Upper lobe of left lung (tissue), 6 donors: ENCODE data around the gene ERI2. TPM values are rescaled to one million over a fixed set of nuclear protein-coding genes. Genes with fewer than 3 reads are reported as not detected.

Source experiments
- ATAC-seq, 2 donors: fragments of 200-7000 bp; cut with Tn5 transposase; one replicate each; pipeline ENCODE4 v1.9.1; 2022; ENCODE audit warnings: mild to moderate bottlenecking in 2 of 2, moderate library complexity in 2 of 2; ENCODE audit not compliant: low FRiP score in 2 of 2
- DNase-seq, 2 donors: peaks; one replicate each; pipeline ENCODE4 v3.0.0-alpha.2; 2019 to 2020
- H3K27ac ChIP-seq, 4 donors: fragments of 200-600 bp; sonication (generic); one replicate each; pipeline ENCODE4 v1.5.1; 2016 to 2019
- H3K27me3 ChIP-seq, 4 donors: fragments of 200-600 bp; sonication (generic); one replicate each; pipeline ENCODE4 v1.5.1; 2017 to 2019
- H3K36me3 ChIP-seq, 4 donors: fragments of 200-600 bp; sonication (generic); one replicate each; pipeline ENCODE4 v1.5.1; 2016 to 2019
- H3K4me1 ChIP-seq, 4 donors: fragments of 200-600 bp; sonication (generic); one replicate each; pipeline ENCODE4 v1.5.1; 2018 to 2019
- H3K4me3 ChIP-seq, 4 donors: fragments of 200-600 bp; sonication (generic); one replicate each; pipeline ENCODE4 v1.5.1; 2017 to 2019; ENCODE audit warnings: mild to moderate bottlenecking in 2 of 4, moderate library complexity in 1 of 4
- H3K9me3 ChIP-seq, 4 donors: fragments of 200-600 bp; sonication (generic); one replicate each; pipeline ENCODE4 v1.5.1; 2018 to 2019
- EP300 ChIP-seq, 4 donors: sonication (generic); formaldehyde crosslinking; IDR thresholded peaks; one replicate each; pipeline ENCODE4 v1.5.1; 2017; ENCODE audit warnings: antibody characterized with exemption in 4 of 4, control low read depth in 2 of 4
- POLR2A ChIP-seq, 4 donors: fragments of 450-650 bp; IDR thresholded peaks; one replicate each; pipeline ENCODE4 v1.5.1; 2016 to 2017; ENCODE audit warnings: antibody characterized with exemption in 4 of 4, mild to moderate bottlenecking in 2 of 4
- POLR2AphosphoS5 ChIP-seq, 2 donors: sonication (generic); formaldehyde crosslinking; IDR thresholded peaks; one replicate each; pipeline ENCODE4 v1.5.1; 2017; ENCODE audit warnings: antibody characterized with exemption in 2 of 2
- WGBS, 2 donors: methylation state at CpG; one replicate each; pipeline ENCODE4 v1.1.5; 2017 to 2018; 5-methylcytosine and 5-hydroxymethylcytosine counted together
- total RNA-seq, 6 donors: library from RNA; depleted of rRNA in 4 of 6; stranded (reverse); fragments of >200 nt in 4 of 6; gene quantifications; one replicate each; pipeline versions ENCODE4 v1.1.0 to v1.2.1, GENCODE V29; 2016 to 2021
- TF ChIP-seq, protein P1 (sequence below), 6 experiments: fragments of 450-650 bp in 4 of 6; fragments of 200-600 bp in 2 of 6; sonication (generic) in 2 of 6; IDR thresholded peaks; one replicate each; pipeline ENCODE4 v1.5.1; 2016 to 2019; ENCODE audit warnings: antibody characterized with exemption in 6 of 6
- donor health status: DM: no; HTN: no; CAD: no; lungs with moderate emphysema.
- donor health status: DM: no; HTN: yes; CAD: no; lungs with severe emphysema.

Gene ERI2
- total RNA-seq, 6 donors from 2014 or later: 7.3 to 13.8 (median 11.6) TPM

DNA sequence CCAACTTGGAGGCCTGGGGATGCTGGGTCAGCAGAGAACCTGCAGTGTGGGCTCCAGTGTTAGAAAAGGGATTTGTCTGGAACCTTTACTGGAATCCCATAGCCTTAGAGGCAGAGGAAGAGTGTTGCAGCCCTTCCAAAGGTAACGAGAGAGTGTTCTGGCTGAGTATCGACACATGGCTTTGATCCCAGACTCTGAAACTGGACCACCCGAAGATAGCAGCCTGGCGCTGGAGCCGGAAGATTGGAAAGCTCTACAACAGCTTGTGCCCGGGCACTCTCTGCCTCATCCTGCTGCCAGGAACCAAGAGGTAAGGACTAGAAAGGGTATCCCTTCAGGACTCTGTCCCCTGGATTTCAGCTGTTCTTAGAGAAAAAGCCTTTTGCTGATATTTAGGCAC is 39.8 kb upstream of the ERI2 start:
- no peak overlapping the region for H3K27ac ChIP-seq
- TF ChIP-seq EP300 (IDR thresholded peaks at IDR 0.05) (no peak), POLR2AphosphoS5 (IDR thresholded peaks at IDR 0.05) (no peak), POLR2A (IDR thresholded peaks at IDR 0.05) (no peak)
- TF ChIP-seq, protein P1, sequence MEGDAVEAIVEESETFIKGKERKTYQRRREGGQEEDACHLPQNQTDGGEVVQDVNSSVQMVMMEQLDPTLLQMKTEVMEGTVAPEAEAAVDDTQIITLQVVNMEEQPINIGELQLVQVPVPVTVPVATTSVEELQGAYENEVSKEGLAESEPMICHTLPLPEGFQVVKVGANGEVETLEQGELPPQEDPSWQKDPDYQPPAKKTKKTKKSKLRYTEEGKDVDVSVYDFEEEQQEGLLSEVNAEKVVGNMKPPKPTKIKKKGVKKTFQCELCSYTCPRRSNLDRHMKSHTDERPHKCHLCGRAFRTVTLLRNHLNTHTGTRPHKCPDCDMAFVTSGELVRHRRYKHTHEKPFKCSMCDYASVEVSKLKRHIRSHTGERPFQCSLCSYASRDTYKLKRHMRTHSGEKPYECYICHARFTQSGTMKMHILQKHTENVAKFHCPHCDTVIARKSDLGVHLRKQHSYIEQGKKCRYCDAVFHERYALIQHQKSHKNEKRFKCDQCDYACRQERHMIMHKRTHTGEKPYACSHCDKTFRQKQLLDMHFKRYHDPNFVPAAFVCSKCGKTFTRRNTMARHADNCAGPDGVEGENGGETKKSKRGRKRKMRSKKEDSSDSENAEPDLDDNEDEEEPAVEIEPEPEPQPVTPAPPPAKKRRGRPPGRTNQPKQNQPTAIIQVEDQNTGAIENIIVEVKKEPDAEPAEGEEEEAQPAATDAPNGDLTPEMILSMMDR (IDR thresholded peaks at IDR 0.05): no peak
- H3K9me3 ChIP-seq: no peaks in the 10 kb centered on the region
- H3K4me3 ChIP-seq: no peak overlapping the region
- H3K36me3 ChIP-seq: no peaks in the 10 kb centered on the region
- DNase-seq: no peak
- H3K4me1 ChIP-seq: peaks cover 11 to 22% (median 17%) of the 10 kb centered on the region in 4 donors
- no peak for ATAC-seq
- no peaks in the 10 kb centered on the region for H3K27me3 ChIP-seq
- WGBS, 2 donors: 77 to 94% methylated on average over 6 of the region's 6 CpGs

DNA sequence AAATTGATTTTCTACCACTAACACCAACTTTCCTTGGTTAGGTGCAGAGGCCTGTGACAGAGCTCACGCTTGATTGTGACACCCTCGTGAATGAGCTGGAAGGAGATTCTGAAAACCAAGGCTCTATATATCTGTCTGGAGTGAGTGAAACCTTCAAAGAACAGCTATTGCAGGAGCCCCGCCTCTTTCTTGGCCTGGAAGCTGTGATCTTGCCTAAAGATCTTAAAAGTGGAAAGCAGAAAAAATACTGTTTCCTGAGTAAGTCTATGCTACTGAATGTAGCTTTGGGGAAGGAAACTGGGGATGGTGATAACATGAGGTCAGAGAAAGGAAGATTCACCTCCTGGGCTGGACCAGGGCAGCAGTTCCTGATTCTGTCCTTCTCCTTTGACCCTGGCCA is 38.3 kb upstream of the ERI2 start:
- no peaks in the 10 kb centered on the region for H3K36me3 ChIP-seq
- no peak for TF ChIP-seq EP300 (IDR thresholded peaks at IDR 0.05)
- TF ChIP-seq, protein P1 (IDR thresholded peaks at IDR 0.05): no peak
- TF ChIP-seq POLR2A (IDR thresholded peaks at IDR 0.05): no peak
- TF ChIP-seq POLR2AphosphoS5 (IDR thresholded peaks at IDR 0.05): no peak
- no peaks in the 10 kb centered on the region for H3K27me3 ChIP-seq
- DNase-seq (no peak), ATAC-seq (no peak)
- H3K9me3 ChIP-seq: no peaks in the 10 kb centered on the region
- no peak overlapping the region for H3K27ac ChIP-seq
- 58 to 69% methylated on average over 3 of the region's 3 CpGs for WGBS, 2 donors
- H3K4me3 ChIP-seq: no peak overlapping the region
- H3K4me1 ChIP-seq: peaks cover 0 to 8% (median 2%) of the 10 kb centered on the region in 4 donors

DNA sequence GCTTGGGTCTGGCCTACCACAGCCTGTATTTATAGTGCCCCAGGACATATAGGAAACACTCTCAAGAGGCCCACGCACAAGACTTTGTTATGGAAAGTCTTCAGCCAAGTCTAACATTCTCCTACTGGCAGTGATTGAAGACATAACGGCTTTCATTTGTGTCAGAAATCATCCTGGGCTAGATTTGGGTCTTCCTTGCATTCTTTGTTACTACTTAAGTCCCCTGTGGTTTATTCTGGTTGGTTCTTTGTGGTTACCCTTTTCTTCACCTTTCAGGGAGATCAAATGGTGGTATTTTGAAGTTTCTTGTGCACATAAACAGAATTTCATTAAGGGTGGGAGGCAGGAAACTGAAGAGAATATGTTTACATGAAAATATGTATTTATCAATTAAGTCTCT is 37.8 kb upstream of the ERI2 start:
- Histone ChIP-seq H3K4me3 (no peak overlapping the region), H3K27me3 (no peaks in the 10 kb centered on the region), H3K4me1 (peaks cover 0 to 5% (median 0%) of the 10 kb centered on the region in 4 donors), H3K27ac (no peak overlapping the region), H3K9me3 (no peaks in the 10 kb centered on the region), H3K36me3 (no peaks in the 10 kb centered on the region)
- WGBS, 2 donors: 90 to 91% methylated on average over 2 of the region's 2 CpGs
- no peak for ATAC-seq
- TF ChIP-seq POLR2A (IDR thresholded peaks at IDR 0.05) (no peak), POLR2AphosphoS5 (IDR thresholded peaks at IDR 0.05) (no peak), EP300 (IDR thresholded peaks at IDR 0.05) (no peak)
- TF ChIP-seq, protein P1 (IDR thresholded peaks at IDR 0.05): no peak
- no peak for DNase-seq

DNA sequence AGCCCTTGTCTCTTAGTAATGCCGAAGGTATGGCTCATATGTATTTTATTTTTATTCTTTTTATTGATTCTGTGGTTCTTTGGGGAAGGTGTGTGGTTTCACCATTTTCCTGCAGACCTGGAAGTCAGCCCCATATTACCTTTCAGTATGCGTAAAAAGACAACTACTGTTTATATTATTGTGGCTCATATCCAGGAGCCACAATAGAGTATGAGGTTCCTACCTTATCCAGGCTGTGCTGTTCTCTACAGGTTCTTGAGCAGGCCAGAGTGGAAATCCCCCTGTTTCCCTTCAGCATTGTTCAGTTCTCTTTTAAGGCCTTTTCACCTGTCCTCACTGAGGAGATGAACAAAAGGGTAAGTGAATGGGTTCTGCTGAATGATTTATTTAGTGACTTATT is 33.2 kb upstream of the ERI2 start:
- H3K4me3 ChIP-seq: no peak overlapping the region
- TF ChIP-seq, protein P1 (IDR thresholded peaks at IDR 0.05): no peak
- no peak for TF ChIP-seq EP300 (IDR thresholded peaks at IDR 0.05)
- no peak for TF ChIP-seq POLR2AphosphoS5 (IDR thresholded peaks at IDR 0.05)
- no peak for TF ChIP-seq POLR2A (IDR thresholded peaks at IDR 0.05)
- no peaks in the 10 kb centered on the region for H3K27me3 ChIP-seq
- 84 to 92% methylated on average over 2 of the region's 2 CpGs for WGBS, 2 donors
- no peak overlapping the region for H3K27ac ChIP-seq
- no peaks in the 10 kb centered on the region for H3K4me1 ChIP-seq
- ATAC-seq (no peak), DNase-seq (no peak)
- H3K36me3 ChIP-seq: no peaks in the 10 kb centered on the region
- H3K9me3 ChIP-seq: no peaks in the 10 kb centered on the region

DNA sequence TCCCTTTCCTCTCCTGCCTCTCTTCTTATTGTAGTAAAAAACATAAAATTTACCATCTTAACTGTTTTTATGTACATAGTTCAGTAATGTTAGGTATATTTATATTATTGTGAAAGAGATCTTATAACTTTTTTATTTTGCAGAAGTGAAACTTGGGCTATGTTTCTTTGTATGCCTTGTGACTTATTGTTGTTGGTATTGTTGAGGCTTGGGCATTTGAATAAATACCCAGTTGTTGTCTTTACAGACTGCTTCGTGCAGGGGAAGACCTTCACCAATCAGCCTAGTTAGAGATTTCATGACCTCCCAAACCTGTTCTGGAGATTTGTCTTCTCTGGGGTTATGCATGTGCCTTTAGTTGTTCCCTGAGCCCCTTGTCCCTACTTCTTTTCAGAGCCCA is 32.0 kb upstream of the ERI2 start:
- Histone ChIP-seq H3K27ac (no peak overlapping the region), H3K4me3 (no peak overlapping the region), H3K36me3 (no peaks in the 10 kb centered on the region), H3K9me3 (no peaks in the 10 kb centered on the region), H3K4me1 (no peaks in the 10 kb centered on the region), H3K27me3 (no peaks in the 10 kb centered on the region)
- TF ChIP-seq EP300 (IDR thresholded peaks at IDR 0.05) (no peak), POLR2A (IDR thresholded peaks at IDR 0.05) (no peak), POLR2AphosphoS5 (IDR thresholded peaks at IDR 0.05) (no peak)
- TF ChIP-seq, protein P1 (IDR thresholded peaks at IDR 0.05): no peak
- DNase-seq (no peak), ATAC-seq (no peak)
- WGBS, 2 donors: 72 to 94% methylated on average over 1 of the region's 1 CpG
